Nephron progenitor cell (in vitro differentiated cells): Measurements from ENCODE around the gene UBN1.

ENCODE experiments used
- DNase-seq: peaks from one replicate; pipeline ENCODE4 v3.0.0; 2021
- H3K27ac Mint-ChIP-seq: 2 replicates; pipeline ENCODE4 v1.8.0; 2021; ENCODE audit warnings: mild to moderate bottlenecking, moderate library complexity, mixed read lengths
- H3K27me3 Mint-ChIP-seq: 2 replicates; pipeline ENCODE4 v1.8.0; 2021; ENCODE audit warnings: mild to moderate bottlenecking, low read depth, mixed read lengths; ENCODE audit not compliant: poor library complexity
- H3K36me3 Mint-ChIP-seq: 2 replicates; pipeline ENCODE4 v1.8.0; 2021; ENCODE audit warnings: low read depth, mixed read lengths
- H3K4me1 Mint-ChIP-seq: 2 replicates; pipeline ENCODE4 v1.8.0; 2021; ENCODE audit warnings: mixed read lengths
- H3K4me3 Mint-ChIP-seq: 2 replicates; pipeline ENCODE4 v1.8.0; 2021; ENCODE audit warnings: mild to moderate bottlenecking, moderate library complexity, mixed read lengths
- H3K9me3 Mint-ChIP-seq: 2 replicates; pipeline ENCODE4 v1.8.0; 2021; ENCODE audit warnings: mild to moderate bottlenecking, moderate library complexity, mixed read lengths
- TF ChIP-seq, protein P1 (sequence below): fragments of 200-600 bp; sonication (generic); IDR thresholded peaks from 2 replicates; pipeline ENCODE4 v1.5.0; 2021; ENCODE audit warnings: antibody characterized with exemption

The UBN1 gene

DNA sequence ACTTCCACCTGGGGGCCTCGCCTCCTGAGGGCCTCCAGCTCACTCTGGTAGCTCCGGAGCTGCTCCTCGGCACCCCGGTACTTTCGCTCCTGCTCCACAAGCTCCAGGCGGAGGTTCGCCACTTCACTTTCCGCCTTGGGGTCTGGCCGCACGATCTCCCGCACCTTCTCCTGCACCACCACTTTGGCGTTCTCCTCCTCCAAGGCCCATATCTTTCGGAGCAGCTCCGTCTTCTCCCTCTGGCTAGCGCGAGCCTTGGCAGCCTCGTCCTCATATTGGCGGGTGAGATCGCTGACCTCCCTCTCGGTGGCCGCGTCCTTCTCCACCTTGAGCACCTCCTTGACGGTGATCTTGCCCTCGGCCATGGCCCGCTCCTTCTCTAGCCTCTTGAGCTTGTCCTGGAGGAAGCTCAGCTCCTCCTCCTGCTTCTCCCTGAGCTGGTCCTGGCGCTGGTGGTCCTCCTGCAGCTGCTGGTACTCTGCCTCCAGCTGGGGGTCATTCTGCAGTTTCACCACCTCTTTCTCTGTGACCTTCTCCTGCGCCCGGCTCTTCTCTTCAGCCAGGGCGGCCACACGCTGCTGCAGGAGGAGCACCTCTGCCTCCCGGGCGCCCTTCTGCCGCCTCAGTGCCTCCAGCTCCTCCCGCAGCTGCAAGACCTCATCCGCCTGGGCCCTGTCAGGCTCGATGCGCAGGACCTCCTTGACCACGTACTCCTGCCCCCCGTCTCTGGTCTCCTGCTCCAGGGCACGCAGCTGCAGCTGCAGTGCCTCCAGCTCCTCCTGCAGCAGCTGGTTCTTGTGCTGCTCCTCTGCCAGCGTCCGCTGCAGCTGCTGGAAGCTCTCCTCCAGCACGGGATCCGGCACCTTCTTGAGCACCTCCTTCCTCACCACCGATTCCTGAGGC is 37.9 kb downstream of the UBN1 start:
- Mint-ChIP-seq H3K4me1 (no peaks in the 10 kb centered on the region), H3K27ac (peak overlapping the region; percentile 88), H3K36me3 (peaks cover 66% of the 10 kb centered on the region), H3K4me3 (no peak overlapping the region), H3K27me3 (peaks cover 3% of the 10 kb centered on the region), H3K9me3 (no peaks in the 10 kb centered on the region)
- TF ChIP-seq, protein P1, sequence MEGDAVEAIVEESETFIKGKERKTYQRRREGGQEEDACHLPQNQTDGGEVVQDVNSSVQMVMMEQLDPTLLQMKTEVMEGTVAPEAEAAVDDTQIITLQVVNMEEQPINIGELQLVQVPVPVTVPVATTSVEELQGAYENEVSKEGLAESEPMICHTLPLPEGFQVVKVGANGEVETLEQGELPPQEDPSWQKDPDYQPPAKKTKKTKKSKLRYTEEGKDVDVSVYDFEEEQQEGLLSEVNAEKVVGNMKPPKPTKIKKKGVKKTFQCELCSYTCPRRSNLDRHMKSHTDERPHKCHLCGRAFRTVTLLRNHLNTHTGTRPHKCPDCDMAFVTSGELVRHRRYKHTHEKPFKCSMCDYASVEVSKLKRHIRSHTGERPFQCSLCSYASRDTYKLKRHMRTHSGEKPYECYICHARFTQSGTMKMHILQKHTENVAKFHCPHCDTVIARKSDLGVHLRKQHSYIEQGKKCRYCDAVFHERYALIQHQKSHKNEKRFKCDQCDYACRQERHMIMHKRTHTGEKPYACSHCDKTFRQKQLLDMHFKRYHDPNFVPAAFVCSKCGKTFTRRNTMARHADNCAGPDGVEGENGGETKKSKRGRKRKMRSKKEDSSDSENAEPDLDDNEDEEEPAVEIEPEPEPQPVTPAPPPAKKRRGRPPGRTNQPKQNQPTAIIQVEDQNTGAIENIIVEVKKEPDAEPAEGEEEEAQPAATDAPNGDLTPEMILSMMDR: no peak
- no peak for DNase-seq

- Mint-ChIP-seq H3K27ac (peak overlapping the region; percentile 79), H3K4me1 (no peaks in the 10 kb centered on the region), H3K9me3 (no peaks in the 10 kb centered on the region), H3K4me3 (no peak overlapping the region), H3K36me3 (peaks cover 59% of the 10 kb centered on the region), H3K27me3 (peaks cover 3% of the 10 kb centered on the region)
- TF ChIP-seq, protein P1: no peak
- no peak for DNase-seq
These were observed 38.9 kb downstream of the UBN1 start for GRCh38 chr16:4886151-4886550.

DNA sequence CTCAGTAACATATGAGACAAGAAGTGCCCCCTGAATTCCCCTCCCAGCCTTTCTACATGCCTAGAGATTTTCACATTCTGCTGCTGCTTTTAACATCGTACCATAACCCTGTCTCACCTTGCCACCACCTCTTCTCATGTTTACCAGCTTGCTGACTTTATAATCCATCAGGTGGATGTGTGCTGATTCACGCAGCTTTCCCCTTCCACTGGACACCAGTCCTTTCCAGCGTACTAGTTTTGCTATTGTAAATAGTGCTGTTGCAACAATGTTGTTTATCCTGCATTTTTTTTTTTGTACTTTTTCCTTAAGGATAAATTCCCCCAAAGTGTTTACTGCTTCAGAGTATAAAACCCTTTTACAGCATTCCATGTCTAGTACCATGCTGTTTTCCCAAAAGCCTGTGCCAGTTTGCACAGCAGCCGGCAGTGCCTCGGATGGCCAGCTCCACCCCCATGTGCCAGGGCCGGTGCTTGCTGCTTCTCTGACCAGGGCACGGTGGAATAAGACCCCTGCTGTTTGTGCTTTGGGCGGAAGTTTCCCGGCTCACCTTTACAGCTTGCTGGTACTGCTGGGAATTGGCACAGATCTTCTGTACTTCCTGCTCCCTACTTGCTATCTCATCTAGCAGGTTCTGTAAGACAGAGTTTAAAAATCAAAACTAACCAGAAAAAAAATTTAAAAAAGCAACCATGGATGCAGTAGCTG is 41.3 kb downstream of the UBN1 start:
- H3K27me3 Mint-ChIP-seq: no peaks in the 10 kb centered on the region
- no peak for DNase-seq
- H3K9me3 Mint-ChIP-seq: no peaks in the 10 kb centered on the region
- peaks cover 6% of the 10 kb centered on the region for H3K4me1 Mint-ChIP-seq
- peaks cover 37% of the 10 kb centered on the region for H3K36me3 Mint-ChIP-seq
- TF ChIP-seq, protein P1: no peak
- no peak overlapping the region for H3K4me3 Mint-ChIP-seq
- H3K27ac Mint-ChIP-seq: peak overlapping the region; percentile 71

DNA sequence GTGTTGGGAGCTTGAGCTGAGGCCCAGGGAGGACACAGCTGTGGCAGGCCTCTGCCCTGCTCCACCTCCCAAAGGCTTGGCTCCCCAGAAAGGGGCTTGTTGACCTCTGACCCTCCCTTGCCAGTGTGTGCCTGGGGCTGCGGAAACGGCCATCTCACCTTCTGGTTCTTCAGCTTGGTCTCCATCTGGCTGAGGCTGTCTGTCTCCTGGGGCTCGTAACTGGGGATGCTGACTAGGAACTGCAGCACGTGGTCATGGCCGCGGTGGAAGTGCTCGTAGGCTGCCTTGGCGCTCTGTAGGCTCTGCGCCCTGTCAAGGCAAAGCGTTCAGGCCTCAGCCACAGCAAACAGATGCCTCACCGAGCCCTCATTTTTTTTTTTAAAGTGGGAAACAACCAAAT is 42.7 kb downstream of the UBN1 start:
- DNase-seq: no peak
- Mint-ChIP-seq H3K27me3 (no peaks in the 10 kb centered on the region), H3K27ac (peak overlapping the region; percentile 78), H3K4me3 (no peak overlapping the region), H3K36me3 (peaks cover 22% of the 10 kb centered on the region), H3K4me1 (peaks cover 6% of the 10 kb centered on the region), H3K9me3 (no peaks in the 10 kb centered on the region)
- TF ChIP-seq, protein P1: no peak

DNA sequence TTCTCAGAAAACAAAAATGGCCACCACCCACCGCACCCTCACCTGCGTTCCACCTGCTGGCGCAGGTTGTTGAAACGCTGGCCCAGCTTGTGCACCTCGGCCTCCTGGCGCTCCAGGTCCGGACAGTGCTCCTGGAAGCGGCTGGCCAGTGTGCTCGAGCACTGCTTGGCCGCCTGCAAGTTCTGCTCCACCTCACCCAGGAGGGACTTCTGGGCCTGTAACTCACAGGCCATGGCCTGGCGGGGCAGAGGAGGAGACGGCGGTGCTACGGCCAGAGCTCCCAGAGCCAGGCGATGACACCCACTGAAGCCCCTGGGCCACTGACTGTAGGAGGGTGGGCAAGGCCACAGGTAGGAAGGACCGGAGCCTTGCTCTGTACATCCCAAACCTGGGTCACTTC is 43.4 kb downstream of the UBN1 start:
- no peak for DNase-seq
- Mint-ChIP-seq H3K36me3 (peaks cover 18% of the 10 kb centered on the region), H3K27me3 (no peaks in the 10 kb centered on the region), H3K4me3 (no peak overlapping the region), H3K9me3 (no peaks in the 10 kb centered on the region), H3K4me1 (peaks cover 6% of the 10 kb centered on the region), H3K27ac (peak overlapping the region; percentile 78)
- TF ChIP-seq, protein P1: no peak
